Activated CD4-positive, alpha-beta T cell treated with anti-CD3 and anti-CD28 coated beads, Interleukin-2, amount 50 U/mL, for 4 hours (primary cell): ENCODE results near the gene ACTL10.
A peak's percentile ranks its signal among the peaks of the same experiment; 100 is the strongest.

Experiments used
- DNase-seq, 2 experiments: peaks; one replicate each; pipeline ENCODE4 v3.0.0-alpha.2; 2020

The ACTL10 gene

GRCh38 chr20:33649201-33649681 lies 17.5 kb upstream of the ACTL10 start:
- no peak for DNase-seq

DNA sequence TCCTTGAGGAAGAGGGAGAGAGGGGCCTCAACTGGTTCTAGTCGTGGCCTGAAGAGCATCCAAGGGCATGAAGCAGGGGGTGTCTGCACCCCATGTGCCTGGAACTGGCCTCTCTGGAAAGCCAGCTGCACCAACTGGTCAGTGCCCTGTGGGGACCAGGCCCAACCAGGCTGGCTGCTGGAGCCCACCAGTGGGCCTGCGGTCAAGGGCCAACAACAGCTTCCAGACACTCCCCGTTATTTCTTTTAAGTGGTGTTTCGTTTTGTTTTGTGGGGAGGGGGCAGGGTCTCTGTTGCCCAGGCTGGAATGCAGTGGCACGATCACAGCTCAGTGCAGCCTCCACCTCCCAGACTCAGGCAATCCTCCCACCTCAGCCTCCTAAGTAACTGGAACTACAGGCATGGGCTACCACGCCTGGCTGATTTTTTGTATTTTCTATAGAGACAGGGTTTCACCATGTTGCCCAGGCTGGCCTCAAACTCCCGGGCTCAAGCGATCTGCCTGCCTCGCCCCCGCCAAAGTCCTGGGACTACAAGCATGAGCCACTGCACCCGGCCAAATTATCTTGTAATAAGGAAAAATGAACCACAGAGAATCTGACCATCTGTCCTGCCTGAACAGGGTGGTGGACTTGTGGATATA lies 16.5 kb upstream of the ACTL10 start:
- no peak for DNase-seq

DNA sequence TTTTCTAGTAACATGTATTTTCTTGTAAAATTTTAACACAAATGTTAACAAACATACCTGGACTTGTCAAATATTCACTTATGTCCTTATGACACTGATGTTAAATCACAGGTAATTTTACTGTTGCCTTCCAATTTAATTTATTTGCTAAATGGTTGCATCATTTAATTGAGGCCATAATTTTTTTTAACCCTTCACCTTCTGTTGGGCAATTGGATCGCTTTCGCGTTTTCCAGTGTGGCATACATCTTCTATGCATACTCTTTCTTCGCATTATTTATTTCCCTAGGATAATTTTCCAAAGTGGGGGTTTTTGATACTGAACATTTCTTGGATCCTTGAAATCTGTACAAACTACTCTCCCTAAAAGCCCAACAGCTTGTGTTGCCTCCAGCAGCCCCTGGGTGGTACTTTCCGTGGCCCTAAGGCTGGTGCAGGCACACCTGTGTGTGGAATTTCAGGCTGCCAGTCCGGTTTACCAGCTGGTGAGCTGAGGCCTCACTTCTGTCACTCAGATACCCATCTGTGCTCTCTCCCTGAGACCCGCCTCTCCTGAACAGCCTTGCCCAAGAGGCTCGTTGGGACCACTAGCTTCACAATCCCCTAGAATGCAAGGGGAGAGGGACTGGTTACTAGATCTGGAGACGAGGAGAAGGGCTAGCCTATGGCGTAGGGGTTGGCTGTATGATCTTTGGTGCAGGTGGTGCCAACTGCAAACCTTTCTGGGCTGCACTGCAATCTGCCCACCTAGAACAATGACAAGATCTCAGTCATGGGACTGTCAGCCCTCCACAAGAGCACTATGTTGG lies 15.8 kb upstream of the ACTL10 start:
- no peak for DNase-seq

GRCh38 chr20:33651562-33652048 lies 15.1 kb upstream of the ACTL10 start:
- DNase-seq: no peak

- DNase-seq: no peak
Measured at GRCh38 chr20:33653218-33653899, 13.4 kb upstream of the ACTL10 start.

DNA sequence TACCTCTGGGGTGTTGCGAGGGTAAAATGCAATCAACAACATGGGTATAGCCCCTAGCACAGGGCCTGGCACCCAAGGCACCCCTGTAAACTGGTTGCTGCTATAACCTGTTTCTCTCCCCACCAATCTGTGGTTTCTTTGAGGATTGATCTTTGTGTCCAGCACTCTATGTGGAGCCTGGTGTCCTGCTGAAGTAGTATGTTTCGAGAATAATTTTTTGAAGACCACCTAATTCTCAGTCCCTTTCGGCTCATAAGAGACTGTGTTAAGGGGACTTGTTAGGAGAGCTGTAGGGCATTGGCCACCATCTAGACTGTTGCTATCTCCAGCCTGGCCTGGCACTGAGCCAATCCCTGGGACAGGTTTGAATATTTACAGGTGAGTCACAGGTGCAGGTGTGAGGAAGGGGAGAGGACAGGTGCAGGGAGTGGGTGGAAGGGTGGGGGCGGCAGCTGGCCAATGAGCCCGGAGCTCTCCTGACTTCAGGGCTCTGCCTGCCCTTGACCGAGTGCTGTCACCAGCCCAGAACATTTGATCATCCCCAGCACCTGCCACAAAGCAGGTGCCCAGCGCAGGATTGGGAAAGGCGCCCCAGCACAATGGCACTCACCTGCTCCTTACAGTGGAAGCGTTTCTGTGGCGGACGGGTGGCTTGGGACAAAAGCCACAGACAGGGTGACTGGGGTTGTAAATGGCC lies 12.7 kb upstream of the ACTL10 start:
- DNase-seq: no peak

DNA sequence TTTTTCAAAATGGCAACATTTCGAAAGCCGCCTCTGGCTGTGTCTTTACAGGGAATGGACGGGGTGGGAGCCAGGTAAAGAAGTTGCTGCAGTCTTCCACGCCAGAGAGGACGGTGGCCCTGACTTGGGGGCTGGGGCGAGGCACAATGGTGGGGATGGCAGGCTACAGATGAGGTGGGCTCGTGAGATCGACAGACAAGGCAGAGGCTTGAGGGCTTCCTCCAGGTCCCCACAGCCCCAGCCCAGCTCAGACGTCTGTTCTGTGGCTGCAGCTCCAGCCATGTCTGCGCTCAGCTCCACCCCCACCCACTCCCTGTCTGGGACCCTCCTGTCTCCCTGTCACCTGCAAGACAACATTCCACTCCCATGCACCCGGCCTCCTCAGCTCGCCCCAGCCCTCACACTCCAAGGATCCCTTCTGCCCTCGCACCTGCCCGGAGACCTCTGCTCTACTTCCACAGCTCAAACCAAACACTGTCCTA lies 12.0 kb upstream of the ACTL10 start:
- DNase-seq: no peak

GRCh38 chr20:33655164-33655563 lies 11.6 kb upstream of the ACTL10 start:
- no peak for DNase-seq

- no peak for DNase-seq
Measured at GRCh38 chr20:33656010-33656782, 10.5 kb upstream of the ACTL10 start.

GRCh38 chr20:33656783-33657703 lies 9.7 kb upstream of the ACTL10 start:
- DNase-seq: no peak

- no peak for DNase-seq
Measured at GRCh38 chr20:33657704-33658095, 9.0 kb upstream of the ACTL10 start.

DNA sequence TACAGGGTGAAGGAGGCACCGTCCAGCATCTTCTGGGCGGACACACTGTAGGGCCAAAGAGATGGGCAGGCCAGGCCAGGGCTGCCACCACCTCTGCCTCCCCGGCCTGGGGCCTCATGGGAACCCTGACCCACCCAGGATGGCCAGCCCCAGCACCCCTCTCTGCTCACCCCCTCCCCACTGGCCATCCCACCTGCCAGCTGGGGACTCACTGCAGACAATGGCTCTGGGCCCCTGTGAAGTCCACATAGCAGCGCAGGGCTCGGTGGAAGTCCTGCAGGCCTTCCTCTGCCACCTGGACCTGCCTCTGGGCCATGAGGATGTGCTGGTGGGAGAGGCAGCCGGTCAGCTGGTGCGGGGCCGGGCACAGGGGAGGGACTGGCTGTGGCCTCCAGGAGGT lies 8.2 kb upstream of the ACTL10 start:
- no peak for DNase-seq

GRCh38 chr20:33658929-33659328 lies 7.8 kb upstream of the ACTL10 start:
- DNase-seq: no peak

DNA sequence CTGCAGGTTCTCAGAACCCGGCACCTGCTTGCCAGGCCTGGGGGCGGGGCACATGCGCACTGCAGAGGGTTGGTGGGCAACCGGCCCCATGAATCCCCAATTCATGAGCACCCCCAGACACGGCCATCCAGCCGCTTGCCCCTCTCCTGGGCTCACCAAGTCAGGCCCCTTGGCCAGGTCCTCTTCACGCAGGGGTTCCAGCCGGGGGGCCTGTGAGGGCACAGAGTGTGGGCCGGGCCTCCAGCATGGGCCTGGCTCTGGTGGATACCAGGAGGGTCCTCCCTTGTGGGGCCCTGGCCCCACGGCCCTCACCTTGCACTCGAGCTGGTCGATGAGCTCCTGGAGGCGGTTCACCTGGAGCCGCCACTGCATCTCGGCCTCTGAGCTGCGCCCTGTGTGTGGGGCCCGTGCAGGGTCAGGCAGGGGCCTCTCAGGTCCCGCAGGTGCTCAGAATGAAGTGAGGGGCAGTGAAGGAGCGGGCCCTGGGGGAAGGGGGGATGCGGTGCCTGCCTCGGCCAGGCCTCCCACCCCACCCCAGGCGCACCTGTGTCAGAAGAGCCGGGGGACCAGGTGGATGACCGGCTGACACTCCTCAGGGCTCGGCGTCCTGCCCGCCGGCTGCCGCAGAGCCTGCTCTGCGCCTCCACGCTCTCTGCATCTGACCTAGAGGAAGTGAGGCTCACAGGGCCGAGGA lies 7.3 kb upstream of the ACTL10 start:
- no peak for DNase-seq

GRCh38 chr20:33660035-33660684 lies 6.6 kb upstream of the ACTL10 start:
- DNase-seq: no peak

- DNase-seq: no peak
Measured at GRCh38 chr20:33660685-33661058, 6.1 kb upstream of the ACTL10 start.

- no peak for DNase-seq
Measured at GRCh38 chr20:33662172-33662571, 4.6 kb upstream of the ACTL10 start, which contains the start of gene C20orf144. TSS of gene C20orf144 (plus strand) at chr20:33662327. CDS start at chr20:33662346, 19 bp downstream.

DNA sequence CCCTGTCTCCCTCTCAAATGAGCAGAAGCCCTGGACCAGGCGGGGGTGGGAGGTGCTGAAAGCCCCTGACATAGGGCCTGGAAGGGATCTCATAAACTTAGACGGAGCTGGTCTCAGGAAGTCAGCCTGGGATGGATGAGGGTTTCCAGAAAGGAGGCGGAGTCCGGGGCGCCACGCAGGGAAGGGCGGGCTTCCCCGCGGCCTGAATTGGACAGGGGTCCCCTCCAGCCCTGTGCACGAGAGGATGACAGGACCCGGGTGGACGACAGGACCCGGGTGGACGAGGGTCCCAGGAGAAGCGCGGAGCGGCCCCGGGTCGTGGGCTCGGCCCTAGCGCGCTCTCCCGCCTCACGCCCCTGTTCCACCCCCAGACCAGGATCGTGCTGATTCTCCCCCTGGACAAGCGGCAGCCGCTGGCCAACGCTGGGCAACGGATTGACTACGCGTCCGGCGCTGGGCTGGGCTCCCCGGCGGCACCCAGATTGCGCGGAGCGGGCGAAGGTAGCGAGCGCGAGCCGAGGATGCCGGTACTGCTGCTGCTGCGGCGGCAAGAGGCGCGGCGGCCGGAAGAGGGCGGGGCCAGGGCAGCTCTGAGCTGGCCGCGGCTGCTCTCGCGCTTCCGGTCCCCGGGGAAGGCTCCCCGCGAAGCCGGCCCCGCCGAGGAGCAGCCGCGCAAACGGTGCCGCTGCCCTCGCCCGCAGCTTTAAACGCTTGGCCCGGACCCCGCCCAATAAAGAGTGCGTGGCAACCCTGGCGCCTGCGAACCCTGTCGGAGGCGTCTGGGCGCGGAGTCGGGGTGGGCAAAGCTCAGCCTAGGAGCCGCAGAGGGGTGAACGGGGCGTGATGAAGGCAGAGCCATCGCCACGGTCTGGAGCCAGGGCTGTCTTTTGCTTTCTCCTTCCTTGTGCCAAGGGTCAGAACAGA lies 3.3 kb upstream of the ACTL10 start:
- DNase-seq: peak; percentile 65 to 73
